GM21737 (cell line): Measurements from ENCODE around the gene ATP10A.

Experiments used
- ATAC-seq: cut with Tn5 transposase; IDR thresholded peaks from one replicate; pipeline ENCODE4 v1.9.1; 2021; ENCODE audit warnings: mild to moderate bottlenecking, moderate library complexity; ENCODE audit not compliant: unreplicated experiment

ATP10A gene

GRCh38 chr15:25797035-25797434 is 66.1 kb downstream of the ATP10A start:
- no peak for ATAC-seq

- no peak for ATAC-seq
These were observed 66.7 kb downstream of the ATP10A start for GRCh38 chr15:25796395-25796794.

DNA sequence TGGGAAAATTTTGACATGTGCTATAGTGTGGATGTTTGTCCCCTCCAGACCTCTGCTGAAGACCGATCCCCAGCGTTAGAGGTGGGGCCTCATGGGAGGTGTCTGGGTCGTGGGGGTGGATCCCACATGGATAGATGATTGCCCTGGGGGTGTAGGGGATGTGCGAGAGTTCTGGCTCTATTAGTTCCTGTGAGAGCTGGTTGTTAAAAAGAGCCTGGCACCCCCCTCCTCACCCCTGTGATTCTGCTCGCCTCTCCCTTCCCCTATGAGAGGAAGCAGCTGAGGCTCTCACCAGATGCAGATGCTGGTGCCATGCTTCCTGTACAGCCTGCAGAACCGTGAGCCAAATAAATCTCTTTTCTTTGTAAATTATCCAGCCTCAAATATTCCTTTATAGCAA is 67.4 kb downstream of the ATP10A start:
- no peak for ATAC-seq

DNA sequence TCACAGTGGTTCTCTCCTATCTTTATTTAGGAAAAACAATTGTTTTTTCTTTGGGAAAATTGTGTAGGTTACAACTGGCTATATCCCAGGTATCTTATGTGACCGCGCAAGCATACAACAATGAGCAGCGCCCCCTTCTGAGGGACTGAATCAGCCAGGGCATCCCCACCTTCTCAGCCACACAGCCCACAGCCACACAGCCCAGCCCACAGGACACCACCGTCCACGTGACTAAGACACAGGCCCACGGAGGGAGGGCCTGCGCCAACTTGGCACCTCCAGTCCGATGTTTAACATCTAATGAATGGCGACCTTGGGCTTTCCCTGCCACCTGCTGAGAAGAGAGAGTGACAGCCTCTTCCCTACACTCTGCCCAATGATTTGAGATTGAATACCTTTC is 68.1 kb downstream of the ATP10A start:
- no peak for ATAC-seq

DNA sequence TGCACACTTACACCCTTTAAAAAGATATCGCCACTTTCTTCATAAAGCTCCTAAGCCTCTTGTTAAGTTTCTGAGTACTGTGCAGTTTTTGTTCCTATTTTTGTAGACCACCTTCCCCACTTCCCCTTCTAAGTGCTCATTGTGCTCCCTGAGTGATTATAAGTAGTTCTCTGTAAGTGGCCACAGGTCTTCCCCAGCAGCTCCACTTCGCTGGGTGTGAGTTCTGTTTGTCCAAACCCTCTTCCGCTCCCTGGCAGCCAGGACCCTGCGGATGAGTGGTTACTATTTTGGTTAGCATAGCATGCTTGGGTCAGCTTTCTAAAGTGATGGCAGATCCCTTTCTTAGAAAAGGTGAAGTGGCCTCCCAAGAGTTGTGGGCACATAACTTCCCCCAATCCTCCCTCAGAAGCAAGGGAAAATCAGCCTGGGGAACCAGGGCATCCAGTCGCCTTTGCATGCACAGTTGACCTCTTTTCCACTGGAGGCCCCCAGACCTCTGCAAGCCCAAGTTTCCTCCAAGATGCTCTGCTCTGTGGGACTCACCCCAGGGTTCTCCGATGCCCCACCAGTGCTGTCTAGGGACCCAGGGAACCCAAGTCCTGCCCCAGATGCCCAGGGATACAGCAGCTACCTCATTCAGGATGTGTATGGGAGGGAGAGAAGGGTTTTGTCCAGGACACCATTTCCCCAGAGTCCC is 69.6 kb downstream of the ATP10A start:
- ATAC-seq: peak; percentile 58

GRCh38 chr15:25792128-25792527 is 71.0 kb downstream of the ATP10A start:
- no peak for ATAC-seq

DNA sequence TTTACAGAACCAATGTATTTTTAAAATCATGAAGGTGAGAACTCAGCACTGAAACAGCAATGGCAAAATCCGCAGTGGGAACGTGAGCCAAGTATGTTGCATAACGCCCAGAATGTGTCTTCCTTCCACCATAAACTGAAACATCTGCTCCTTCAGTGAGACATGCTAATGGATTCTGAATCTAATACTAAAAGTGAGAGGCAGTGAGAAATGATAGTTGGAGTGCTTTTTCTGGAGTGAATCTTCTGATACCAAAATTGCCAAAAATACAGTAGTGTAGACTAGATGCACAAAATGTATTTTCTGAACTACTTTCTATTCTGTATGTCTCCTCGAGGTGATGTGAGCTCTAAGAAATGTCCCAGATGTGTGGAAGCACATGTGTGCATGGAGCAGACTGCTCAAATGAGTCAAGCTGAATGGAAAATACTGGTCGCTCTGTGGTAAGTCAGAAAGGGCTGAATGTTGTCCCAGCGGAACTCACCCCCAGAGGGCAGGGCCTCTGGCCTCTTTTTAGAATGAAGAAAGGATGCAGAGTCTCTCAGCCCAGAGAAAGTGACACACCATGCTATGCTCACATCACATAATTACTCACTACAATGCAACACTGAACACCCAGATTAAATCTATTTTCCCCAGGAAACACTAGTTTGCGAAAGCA is 73.0 kb downstream of the ATP10A start:
- no peak for ATAC-seq

DNA sequence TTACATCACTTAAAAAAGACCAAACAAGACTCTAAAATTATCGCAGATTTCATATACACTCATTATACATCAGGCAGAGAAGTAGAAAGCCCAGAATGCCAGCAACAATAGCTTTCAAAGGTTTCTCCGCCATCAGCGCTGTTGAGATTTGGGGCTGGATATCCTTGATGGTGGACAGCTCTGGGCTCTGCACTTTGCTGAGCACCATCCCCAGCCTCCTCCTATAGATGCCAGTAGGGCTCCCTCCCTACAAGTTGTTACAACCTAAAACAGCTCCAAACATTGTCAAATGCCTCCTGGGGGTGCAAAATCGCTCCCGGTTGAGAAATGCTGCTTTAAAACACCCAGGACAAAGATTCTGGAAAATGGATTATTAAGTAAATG is 73.5 kb downstream of the ATP10A start:
- ATAC-seq: no peak

GRCh38 chr15:25789211-25789610 is 73.9 kb downstream of the ATP10A start:
- no peak for ATAC-seq

GRCh38 chr15:25787855-25788520 is 75.1 kb downstream of the ATP10A start:
- ATAC-seq: no peak

DNA sequence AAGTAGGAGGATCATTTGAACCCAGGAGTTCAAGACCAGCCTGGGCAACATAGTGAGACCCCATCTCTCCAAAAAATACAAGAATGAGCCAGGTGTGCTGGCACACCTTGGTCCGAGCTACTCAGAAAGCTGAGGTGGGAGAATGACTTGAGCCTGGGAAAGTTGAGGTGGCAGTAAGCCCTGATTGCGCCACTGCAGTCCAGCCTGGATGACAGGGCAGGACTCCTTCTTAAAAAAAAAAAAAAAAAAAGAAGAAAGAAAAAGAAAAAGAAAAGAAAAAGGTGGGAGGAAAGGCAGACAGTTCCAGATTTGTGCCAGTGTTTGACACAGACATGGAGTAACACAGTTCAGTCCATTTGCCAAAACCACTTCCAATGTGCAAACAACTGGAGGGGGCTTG is 75.7 kb downstream of the ATP10A start:
- no peak for ATAC-seq

DNA sequence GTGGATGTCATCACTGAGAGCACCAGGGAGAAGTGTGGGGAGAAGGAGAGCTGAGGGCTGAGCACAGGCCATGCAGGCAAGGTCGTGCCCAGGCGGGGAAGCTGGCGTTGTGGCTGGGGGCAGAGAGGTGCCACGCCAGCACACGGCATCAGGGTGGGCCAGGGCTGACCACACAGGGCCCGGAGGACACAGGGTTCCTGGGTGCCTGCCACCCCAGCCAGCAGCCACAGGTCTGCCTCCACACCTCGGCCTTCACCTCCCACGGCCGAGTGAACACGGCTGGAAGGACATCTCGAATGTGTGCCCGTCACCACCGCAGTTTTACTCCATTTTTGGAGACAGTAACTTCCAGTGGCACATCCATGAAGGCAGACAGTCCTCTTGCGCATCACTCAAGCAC is 77.1 kb downstream of the ATP10A start:
- ATAC-seq: no peak

DNA sequence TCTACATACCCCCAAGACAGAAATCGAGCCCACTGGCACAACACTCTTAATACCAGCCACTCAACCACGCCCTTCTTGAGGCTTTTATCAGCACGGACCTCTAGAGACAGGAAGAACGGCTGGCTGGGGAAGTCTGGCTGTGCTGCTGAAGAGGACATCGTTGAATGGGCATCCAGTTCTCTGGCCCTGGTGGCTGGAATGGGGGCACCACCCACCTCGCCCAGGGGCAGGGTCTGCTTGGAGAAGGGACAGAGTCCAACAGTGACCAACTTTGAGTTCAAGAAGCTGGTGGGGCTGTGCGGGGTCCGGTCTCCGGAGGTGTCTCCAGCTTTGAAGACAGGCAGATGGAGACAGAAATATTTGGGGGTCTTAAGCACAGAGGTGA is 77.5 kb downstream of the ATP10A start:
- ATAC-seq: no peak

DNA sequence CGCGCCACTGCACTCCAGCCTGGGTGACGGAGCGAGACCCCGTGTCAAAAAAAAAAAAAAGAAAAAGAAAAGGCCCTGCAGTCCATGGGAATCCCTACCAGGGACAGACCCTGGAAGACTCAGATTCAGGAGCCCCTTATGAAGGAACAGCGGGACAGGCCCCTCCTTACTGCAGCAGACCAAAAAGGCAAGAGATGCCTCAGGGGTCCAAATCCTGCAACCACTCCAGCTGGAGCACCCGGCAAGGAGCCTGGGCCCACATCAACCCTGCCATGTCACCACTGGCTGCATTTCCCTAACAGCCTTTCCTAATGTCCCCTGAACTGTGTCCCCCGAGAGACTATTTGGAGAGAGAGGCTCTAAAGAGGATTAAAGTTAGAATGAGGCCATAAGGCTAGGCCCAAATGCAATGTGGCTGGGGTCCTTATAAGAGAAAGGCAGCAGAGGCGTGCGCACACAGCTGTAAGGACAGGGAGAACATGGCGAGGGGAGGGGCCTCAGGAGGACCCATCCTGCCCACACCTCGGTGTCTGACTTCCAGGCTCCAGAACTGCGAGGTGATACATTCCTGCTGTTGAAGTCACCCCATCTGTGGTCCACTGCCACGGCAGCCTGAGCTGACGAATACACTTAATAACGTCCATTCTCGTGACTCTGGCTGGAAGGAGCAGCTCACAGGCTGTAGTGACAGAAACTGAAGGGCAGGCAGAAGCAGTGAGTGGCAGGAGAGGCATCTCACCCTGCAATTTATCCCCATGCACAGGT is 78.1 kb downstream of the ATP10A start:
- ATAC-seq: no peak

- ATAC-seq: no peak
These were observed 79.3 kb downstream of the ATP10A start for GRCh38 chr15:25783607-25784540.

DNA sequence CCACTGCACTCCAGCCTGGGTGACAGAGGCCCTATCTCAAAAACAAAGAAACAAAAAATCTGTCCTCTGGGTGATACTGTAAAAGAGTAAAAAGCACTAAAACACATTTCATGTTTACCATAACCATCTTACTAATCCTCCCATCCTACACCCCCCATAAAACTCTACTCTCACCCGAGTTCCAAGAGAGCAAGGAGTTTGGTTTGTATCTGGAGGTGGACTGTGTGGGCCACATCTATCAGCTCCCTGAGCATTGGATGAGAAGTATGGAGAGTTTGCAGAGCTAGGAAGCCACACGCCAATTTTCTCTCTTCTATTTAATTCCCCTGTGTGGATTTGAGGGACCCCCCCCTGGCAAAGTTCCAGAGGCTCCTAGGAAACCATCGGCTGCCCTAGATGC is 80.0 kb downstream of the ATP10A start:
- no peak for ATAC-seq

GRCh38 chr15:25780479-25781255 is 82.5 kb downstream of the ATP10A start:
- no peak for ATAC-seq

DNA sequence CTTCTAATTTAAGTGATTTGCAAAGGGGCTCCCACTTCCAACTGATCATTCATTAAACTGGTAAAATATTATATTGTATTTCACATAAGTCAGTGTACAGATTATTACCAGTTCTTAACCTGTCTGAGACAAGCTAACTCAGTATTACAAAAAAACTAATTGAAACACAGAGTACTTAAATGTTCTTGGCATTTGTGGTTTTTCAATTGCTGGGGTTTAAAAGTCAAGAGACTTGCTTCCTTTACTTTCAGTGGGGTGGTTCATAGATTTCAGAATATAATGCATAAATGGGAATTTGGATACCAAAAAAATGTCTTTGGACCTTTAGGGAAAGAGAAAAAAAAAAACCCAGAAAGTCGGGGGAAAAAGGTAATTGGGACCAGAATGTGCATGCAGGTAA is 85.0 kb downstream of the ATP10A start:
- no peak for ATAC-seq

GRCh38 chr15:25777037-25777436 is 86.1 kb downstream of the ATP10A start:
- no peak for ATAC-seq
